Stomach (tissue), 4 donors: ENCODE results near the gene GNG4.

ENCODE experiments used
- EP300 ChIP-seq: sonication (generic); formaldehyde crosslinking; IDR thresholded peaks from one replicate; pipeline ENCODE4 v1.6.1; 2017; ENCODE audit warnings: antibody characterized with exemption
- POLR2A ChIP-seq, 4 donors: fragments of 450-650 bp; IDR thresholded peaks; one replicate each; pipeline ENCODE4 v1.6.1; 2016; ENCODE audit warnings: antibody characterized with exemption in 4 of 4, control low read depth in 2 of 4, mild to moderate bottlenecking in 1 of 4, moderate library complexity in 1 of 4
- POLR2AphosphoS5 ChIP-seq, 3 donors: sonication (generic); formaldehyde crosslinking; IDR thresholded peaks; one replicate each; pipeline ENCODE4 v1.6.1; 2016; ENCODE audit warnings: antibody characterized with exemption in 3 of 3
- TF ChIP-seq, protein P1 (sequence below), 7 experiments: fragments of 450-650 bp in 4 of 7; fragments of 200-600 bp in 3 of 7; sonication (generic) in 3 of 7; IDR thresholded peaks; one replicate each; pipeline ENCODE4 v1.5.1; 2016 to 2019; ENCODE audit warnings: antibody characterized with exemption in 7 of 7, control low read depth in 2 of 7, mild to moderate bottlenecking in 1 of 7

DNA sequence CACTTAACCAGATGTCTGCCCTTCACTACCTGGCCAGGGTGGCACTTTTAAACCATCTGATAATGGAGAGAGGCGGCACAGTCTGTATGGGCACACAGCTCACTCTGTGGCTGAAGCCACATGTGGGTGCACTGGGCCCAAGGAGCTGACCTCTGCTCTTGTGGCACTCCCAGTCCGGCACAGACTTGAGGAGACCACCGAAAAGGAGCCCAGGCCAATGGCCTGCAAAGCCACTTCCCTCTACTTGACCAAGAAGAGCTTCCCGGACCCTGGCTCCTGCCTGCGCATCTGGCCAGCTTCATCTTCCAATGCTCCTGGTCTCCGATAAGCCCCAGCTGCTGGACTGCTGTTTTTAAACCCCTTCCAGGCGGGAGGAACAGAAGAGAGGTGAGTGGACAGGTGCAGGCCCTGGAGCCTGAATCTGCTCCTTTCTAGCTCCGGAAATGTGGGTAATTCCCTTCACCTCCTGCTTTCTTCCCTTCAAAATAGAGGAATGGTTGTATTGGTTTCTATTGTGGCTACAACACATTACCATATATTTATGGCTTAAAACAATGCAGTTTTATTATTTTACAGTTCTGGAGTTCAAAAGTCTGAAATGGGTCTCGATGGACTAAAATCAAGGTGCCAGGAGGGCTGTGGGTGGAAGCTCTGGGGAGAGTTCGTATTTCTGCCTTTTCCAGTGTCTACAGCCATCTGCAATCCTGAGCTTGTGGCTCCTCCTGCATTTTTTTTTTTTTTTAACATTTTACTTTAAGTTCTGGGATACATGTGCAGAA lies 11.6 kb downstream of the GNG4 start:
- no peak for TF ChIP-seq POLR2A (IDR thresholded peaks at IDR 0.05)
- TF ChIP-seq, protein P1, sequence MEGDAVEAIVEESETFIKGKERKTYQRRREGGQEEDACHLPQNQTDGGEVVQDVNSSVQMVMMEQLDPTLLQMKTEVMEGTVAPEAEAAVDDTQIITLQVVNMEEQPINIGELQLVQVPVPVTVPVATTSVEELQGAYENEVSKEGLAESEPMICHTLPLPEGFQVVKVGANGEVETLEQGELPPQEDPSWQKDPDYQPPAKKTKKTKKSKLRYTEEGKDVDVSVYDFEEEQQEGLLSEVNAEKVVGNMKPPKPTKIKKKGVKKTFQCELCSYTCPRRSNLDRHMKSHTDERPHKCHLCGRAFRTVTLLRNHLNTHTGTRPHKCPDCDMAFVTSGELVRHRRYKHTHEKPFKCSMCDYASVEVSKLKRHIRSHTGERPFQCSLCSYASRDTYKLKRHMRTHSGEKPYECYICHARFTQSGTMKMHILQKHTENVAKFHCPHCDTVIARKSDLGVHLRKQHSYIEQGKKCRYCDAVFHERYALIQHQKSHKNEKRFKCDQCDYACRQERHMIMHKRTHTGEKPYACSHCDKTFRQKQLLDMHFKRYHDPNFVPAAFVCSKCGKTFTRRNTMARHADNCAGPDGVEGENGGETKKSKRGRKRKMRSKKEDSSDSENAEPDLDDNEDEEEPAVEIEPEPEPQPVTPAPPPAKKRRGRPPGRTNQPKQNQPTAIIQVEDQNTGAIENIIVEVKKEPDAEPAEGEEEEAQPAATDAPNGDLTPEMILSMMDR (IDR thresholded peaks at IDR 0.05) = no peak
- no peak for TF ChIP-seq EP300
- no peak for TF ChIP-seq POLR2AphosphoS5 (IDR thresholded peaks at IDR 0.05)
